ENCODE data around the gene PTPRC.

Gene PTPRC

DNA sequence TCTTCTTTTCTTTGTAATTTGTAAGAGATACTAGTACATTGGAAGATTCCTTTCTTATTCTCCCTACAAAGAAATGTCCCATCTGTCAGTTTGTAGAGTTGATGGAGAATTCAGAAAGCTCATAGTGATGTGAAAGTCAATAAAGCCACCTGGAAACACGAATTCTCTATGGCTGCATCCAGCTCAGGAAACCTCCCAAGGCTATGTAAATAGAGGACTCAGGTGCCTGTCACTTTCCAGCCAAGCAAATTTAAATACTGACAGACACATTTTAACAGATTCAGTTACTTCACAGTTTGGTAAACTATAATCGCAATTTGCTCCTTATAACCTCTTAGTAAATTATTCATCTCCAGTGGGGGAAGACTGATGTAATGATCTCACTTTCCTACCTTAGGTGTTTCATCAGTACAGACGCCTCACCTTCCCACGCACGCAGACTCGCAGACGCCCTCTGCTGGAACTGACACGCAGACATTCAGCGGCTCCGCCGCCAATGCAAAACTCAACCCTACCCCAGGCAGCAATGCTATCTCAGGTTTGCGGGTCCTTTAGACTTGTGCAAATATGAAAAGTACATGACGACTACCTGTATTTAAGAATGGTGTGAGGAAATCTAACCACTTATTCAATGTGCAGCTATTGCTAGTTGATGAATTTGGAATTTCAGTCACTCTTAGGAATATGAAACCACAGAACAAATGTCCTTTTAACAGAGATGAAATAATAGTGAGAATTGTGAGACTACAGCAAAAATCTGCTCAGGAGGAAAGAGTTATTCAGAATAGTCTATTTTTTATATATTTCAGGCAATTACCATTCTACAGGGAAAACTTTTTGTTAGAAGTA lies 60.6 kb downstream of the PTPRC start:
- FAIRE-seq (peak; percentile 57), DNase-seq (ENCODE audit: insufficient read length, low spot score) (no peak)

GRCh38 chr1:198700016-198700392 lies 61.2 kb downstream of the PTPRC start:
- peak; percentile 11 for FAIRE-seq
- no peak for DNase-seq (ENCODE audit: insufficient read length, low spot score)

DNA sequence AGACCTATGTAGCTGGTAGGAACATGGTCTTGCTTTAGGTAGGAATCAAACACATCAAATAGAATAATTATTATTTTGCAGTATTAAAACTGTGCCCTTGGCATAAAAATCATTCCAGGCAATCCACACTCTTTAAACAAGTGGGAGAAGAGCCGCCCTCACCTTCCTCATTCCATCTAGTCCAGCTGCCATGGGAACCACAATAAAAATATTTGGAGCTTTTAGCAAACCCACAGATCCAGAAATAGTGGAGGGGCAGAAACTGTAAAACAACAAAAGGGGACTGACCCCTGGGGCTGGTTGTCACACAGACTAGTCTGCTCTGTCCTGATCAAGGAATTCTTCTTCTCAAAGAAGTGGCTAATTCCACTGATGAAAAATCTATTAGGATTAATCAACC lies 61.6 kb downstream of the PTPRC start:
- DNase-seq (ENCODE audit: insufficient read length, low spot score) (no peak), FAIRE-seq (no peak)

DNA sequence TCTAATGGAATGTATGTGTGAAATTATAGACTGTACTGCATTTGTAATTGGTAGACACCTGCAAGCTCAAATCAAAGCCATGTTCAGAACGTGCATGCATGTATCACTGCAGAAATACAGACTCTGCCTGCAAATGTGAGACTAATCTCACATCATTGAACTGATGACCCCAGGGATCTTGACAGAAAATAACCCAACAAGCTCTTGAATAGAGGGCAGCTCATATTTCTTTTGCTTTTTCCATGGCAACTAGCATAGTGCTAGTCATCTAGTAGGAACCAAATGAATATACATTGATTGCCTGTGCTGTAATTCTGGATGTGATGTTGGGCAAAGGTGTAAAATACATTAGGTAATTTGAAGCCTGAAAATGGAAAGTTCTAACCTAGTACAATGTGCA lies 62.4 kb downstream of the PTPRC start:
- peak; percentile 23 for FAIRE-seq
- DNase-seq (ENCODE audit: insufficient read length, low spot score), result no peak

GRCh38 chr1:198701766-198702539 lies 63.1 kb downstream of the PTPRC start:
- DNase-seq (ENCODE audit: insufficient read length, low spot score) (no peak), FAIRE-seq (peak; percentile 14)

- peak; percentile 37 for FAIRE-seq
These were observed 70.1 kb downstream of the PTPRC start for GRCh38 chr1:198708761-198709525.

GRCh38 chr1:198711837-198712236 lies 73.0 kb downstream of the PTPRC start:
- FAIRE-seq (peak; percentile 81), DNase-seq (ENCODE audit: insufficient read length, low spot score) (no peak)

More at GRCh38 chr1:198708761-198709525, 70.1 kb downstream of the PTPRC start:
- no peak for DNase-seq (ENCODE audit: insufficient read length, low spot score)

- FAIRE-seq (no peak), DNase-seq (ENCODE audit: insufficient read length, low spot score) (no peak)
These were observed 74.2 kb downstream of the PTPRC start for GRCh38 chr1:198713081-198713480.

GRCh38 chr1:198714271-198714670 lies 75.4 kb downstream of the PTPRC start:
- DNase-seq (ENCODE audit: insufficient read length, low spot score), result no peak
- no peak for FAIRE-seq

DNA sequence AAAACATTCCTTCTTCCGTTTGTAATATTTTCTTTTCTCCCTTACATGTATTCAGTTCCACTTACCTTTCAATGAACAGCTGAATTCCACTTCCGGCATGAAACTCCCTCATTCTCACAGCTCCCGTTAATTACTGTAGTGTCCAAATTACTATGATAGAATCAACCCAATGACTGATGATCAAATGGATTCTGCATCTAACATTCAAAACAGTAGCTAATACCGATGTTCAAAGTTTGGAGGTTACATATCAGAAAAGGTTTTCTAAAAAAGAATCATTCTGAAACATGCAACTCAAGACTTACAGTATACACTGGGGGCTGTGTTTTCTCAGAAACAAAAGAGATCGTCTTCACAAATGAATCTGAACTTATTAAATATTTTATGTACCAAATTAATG lies 77.2 kb downstream of the PTPRC start:
- DNase-seq (ENCODE audit: insufficient read length, low spot score) (no peak), FAIRE-seq (no peak)

DNA sequence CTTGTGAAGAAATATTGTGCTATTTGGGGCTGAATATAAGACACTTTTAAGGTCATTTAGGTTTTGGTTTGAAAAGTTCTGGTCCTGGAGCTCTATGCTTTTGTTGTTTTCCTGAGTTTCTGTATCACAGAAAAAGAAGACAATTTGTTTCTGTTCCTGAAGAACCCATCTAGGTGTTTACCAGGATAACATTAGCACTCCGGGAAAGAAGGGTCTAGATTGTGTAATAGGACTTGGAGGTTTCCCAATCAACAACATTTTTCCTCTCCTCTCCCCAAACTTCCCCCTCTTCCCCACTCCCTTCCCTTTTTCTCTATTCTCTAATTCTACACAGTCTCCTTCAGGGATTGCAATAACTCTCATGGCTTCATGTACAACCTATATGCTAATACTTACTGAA lies 78.7 kb downstream of the PTPRC start:
- FAIRE-seq, result no peak
- DNase-seq (ENCODE audit: insufficient read length, low spot score), result no peak

GRCh38 chr1:198723127-198723526 lies 84.3 kb downstream of the PTPRC start:
- FAIRE-seq (peak; percentile 11), DNase-seq (ENCODE audit: insufficient read length, low spot score) (no peak)

DNA sequence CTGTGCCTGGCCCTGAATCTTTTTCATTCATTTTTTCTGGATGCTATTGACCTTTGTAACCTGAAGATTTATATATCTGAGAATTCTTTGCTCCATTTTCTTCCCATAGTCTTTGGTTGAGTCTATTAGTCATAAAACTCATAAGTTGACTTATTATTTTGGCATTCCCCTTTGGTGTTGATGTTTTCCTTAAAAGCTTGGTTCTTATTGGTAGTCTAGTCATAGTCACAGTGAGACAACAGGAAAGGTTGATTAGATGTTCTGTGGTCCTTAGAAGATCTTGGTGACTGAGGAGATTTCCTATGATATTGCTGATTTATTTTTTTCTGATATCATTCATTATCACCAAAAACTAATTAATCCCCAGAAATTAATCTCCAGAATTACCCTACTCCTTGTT lies 86.2 kb downstream of the PTPRC start:
- FAIRE-seq (no peak), DNase-seq (ENCODE audit: insufficient read length, low spot score) (no peak)

GRCh38 chr1:198726455-198726854 lies 87.6 kb downstream of the PTPRC start:
- FAIRE-seq, result no peak

GRCh38 chr1:198729195-198729863 lies 90.5 kb downstream of the PTPRC start:
- no peak for DNase-seq (ENCODE audit: insufficient read length, low spot score)
- no peak for FAIRE-seq

More at GRCh38 chr1:198726455-198726854, 87.6 kb downstream of the PTPRC start:
- no peak for DNase-seq (ENCODE audit: insufficient read length, low spot score)

DNA sequence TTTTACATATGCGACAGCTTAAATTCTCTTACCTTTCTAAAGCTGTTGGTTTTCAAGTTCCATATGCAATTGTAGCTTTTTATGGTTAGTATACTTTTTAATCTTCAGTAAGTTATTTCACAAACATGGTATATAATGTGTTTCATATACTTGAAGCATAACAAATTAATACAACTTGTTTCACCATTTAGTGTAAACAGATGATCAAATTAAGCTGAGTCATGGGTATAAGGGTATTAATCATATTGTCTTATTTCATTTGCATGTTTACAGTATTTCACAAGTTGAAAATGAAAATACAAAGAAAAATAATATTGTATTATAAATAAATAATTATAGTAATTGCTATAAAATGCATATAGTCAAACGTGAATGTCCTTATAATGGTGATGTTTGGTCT lies 92.1 kb downstream of the PTPRC start:
- DNase-seq (ENCODE audit: insufficient read length, low spot score) (no peak), FAIRE-seq (no peak)

DNA sequence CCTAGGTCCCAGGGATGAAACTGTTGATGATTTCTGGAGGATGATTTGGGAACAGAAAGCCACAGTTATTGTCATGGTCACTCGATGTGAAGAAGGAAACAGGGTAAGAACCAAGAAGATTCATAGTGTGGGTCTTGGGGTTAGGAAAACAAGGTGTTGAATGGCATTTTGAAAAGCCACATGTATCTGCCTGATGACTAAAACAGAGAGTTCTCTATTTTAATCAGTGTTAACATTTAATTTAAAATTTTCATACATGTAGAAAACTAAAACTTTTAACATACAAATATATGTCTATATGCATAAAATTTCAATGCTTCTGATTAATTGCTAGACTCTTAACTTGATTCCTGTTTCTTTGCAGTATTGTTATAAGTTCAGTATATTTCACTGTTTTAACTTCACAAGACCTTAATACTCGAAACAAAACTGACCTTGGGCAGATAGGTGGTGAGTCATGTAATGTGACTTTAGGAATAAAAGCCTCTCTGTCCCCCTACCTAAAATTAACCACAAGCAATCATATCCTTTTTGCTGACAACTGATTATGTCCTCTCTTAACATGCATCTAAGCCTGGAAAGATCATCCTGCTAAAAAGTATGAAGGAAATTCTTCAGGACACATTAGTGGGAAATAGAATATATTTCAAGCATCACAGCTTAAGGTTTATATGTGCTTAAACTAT lies 95.6 kb downstream of the PTPRC start:
- peak; percentile 55 for FAIRE-seq
- no peak for DNase-seq (ENCODE audit: insufficient read length, low spot score)

- FAIRE-seq, result no peak
- no peak for DNase-seq (ENCODE audit: insufficient read length, low spot score)
These were observed 102.9 kb downstream of the PTPRC start for GRCh38 chr1:198741744-198742143.

- DNase-seq (ENCODE audit: insufficient read length, low spot score) (no peak), FAIRE-seq (no peak)
These were observed 108.3 kb downstream of the PTPRC start for GRCh38 chr1:198747127-198747526.

GRCh38 chr1:198749279-198749678 lies 110.4 kb downstream of the PTPRC start:
- DNase-seq (ENCODE audit: insufficient read length, low spot score), result no peak
- FAIRE-seq, result no peak

All from GM19239 (cell line).